Gastroesophageal sphincter (tissue), 4 donors: ENCODE results near the gene LMCD1. TPM values are rescaled to one million over a fixed set of nuclear protein-coding genes. Genes with fewer than 3 reads are reported as not detected.

Experiments
- ATAC-seq: fragments of 150-250 bp; one replicate; pipeline ENCODE4 v1.9.1; 2016; ENCODE audit warnings: mild to moderate bottlenecking, moderate library complexity
- H3K27ac ChIP-seq, 4 donors: fragments of 200-600 bp; sonication (generic) in 3 of 4; 1 replicate in 3 of 4; 2 replicates in 1 of 4; pipeline ENCODE4 v1.5.1; 2016 to 2019
- H3K27me3 ChIP-seq: fragments of 200-600 bp; sonication (generic); one replicate; pipeline ENCODE4 v1.5.1; 2019
- H3K36me3 ChIP-seq, 2 donors: fragments of 200-600 bp; sonication (generic); one replicate each; pipeline ENCODE4 v1.5.1; 2019; ENCODE audit warnings: control low read depth in 1 of 2
- H3K4me1 ChIP-seq, 3 donors: fragments of 200-600 bp; sonication (generic); 1 replicate in 2 of 3; 2 replicates in 1 of 3; pipeline ENCODE4 v1.5.1; 2016 to 2019; ENCODE audit warnings: control low read depth in 2 of 3
- H3K4me3 ChIP-seq, 2 donors: fragments of 200-600 bp; sonication (generic); one replicate each; pipeline ENCODE4 v1.5.1; 2019; ENCODE audit warnings: mild to moderate bottlenecking in 1 of 2, moderate library complexity in 1 of 2
- H3K9me3 ChIP-seq, 3 donors: fragments of 200-600 bp; sonication (generic); one replicate each; pipeline ENCODE4 v1.5.1; 2017 to 2019; ENCODE audit warnings: control low read depth in 2 of 3
- EP300 ChIP-seq: sonication (generic); formaldehyde crosslinking; IDR thresholded peaks from one replicate; pipeline ENCODE4 v1.6.1; 2017; ENCODE audit warnings: antibody characterized with exemption, mild to moderate bottlenecking
- POLR2A ChIP-seq, 2 donors: fragments of 450-650 bp; IDR thresholded peaks; one replicate each; pipeline ENCODE4 v1.6.1; 2017; ENCODE audit warnings: antibody characterized with exemption in 2 of 2, mild to moderate bottlenecking in 2 of 2, moderate library complexity in 1 of 2
- POLR2AphosphoS5 ChIP-seq: sonication (generic); formaldehyde crosslinking; IDR thresholded peaks from one replicate; pipeline ENCODE4 v1.6.1; 2017; ENCODE audit warnings: antibody characterized with exemption
- WGBS, 2 donors: methylation state at CpG; one replicate each; pipeline ENCODE4 v1.1.5; 2018; ENCODE audit warnings: low coverage in 1 of 2; 5-methylcytosine and 5-hydroxymethylcytosine counted together
- total RNA-seq, 4 donors: library from RNA; depleted of rRNA; stranded (reverse); fragments of >200 nt; gene quantifications; one replicate each; pipeline ENCODE4 v1.1.0, GENCODE V29; 2016
- TF ChIP-seq, protein P1 (sequence below), 4 experiments: fragments of 200-600 bp in 2 of 4; fragments of 450-650 bp in 2 of 4; sonication (generic) in 1 of 4; IDR thresholded peaks; one replicate each; pipeline ENCODE4 v1.5.1; 2017 to 2019; ENCODE audit warnings: antibody characterized with exemption in 4 of 4, mild to moderate bottlenecking in 2 of 4, moderate library complexity in 2 of 4

The LMCD1 gene
- total RNA-seq, 4 donors from 2014 or later: 17.6 to 318 (median 136) TPM

DNA sequence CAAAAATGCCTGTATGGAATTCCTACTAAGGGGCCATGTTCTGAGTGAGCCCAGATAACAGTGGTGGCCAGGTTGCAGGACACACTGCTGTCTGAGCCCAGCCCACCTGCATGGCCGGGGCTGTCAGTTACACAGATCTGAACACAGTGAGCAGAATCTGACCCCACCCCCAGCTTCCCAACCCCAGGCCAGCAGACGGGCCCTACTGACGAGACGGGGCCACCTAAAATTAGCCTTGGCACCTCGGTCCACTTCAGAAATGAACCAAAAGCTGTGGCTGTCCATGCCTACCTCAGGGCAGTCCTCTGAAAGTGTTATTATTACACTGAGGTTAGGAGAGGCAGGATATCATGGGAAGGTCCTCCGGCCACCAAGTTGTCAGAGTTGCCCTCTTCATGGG is 51.8 kb downstream of the LMCD1 start:
- TF ChIP-seq, protein P1, sequence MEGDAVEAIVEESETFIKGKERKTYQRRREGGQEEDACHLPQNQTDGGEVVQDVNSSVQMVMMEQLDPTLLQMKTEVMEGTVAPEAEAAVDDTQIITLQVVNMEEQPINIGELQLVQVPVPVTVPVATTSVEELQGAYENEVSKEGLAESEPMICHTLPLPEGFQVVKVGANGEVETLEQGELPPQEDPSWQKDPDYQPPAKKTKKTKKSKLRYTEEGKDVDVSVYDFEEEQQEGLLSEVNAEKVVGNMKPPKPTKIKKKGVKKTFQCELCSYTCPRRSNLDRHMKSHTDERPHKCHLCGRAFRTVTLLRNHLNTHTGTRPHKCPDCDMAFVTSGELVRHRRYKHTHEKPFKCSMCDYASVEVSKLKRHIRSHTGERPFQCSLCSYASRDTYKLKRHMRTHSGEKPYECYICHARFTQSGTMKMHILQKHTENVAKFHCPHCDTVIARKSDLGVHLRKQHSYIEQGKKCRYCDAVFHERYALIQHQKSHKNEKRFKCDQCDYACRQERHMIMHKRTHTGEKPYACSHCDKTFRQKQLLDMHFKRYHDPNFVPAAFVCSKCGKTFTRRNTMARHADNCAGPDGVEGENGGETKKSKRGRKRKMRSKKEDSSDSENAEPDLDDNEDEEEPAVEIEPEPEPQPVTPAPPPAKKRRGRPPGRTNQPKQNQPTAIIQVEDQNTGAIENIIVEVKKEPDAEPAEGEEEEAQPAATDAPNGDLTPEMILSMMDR (IDR thresholded peaks at IDR 0.05): no peak
- no peak for TF ChIP-seq EP300
- no peak for TF ChIP-seq POLR2AphosphoS5
- TF ChIP-seq POLR2A (IDR thresholded peaks at IDR 0.05): no peak
- no peak overlapping the region for H3K4me3 ChIP-seq
- H3K27ac ChIP-seq: no peak overlapping the region
- H3K27me3 ChIP-seq: no peaks in the 10 kb centered on the region
- H3K36me3 ChIP-seq: peaks cover 0 to 40% of the 10 kb centered on the region in 2 donors
- WGBS, 2 donors: 100% methylated on average over 1 of the region's 6 CpGs; no CpG with 5 or more reads in 1 of the 2 donors
- no peak for ATAC-seq
- H3K9me3 ChIP-seq: no peaks in the 10 kb centered on the region
- peaks cover 0 to 26% (median 3%) of the 10 kb centered on the region in 3 donors for H3K4me1 ChIP-seq

DNA sequence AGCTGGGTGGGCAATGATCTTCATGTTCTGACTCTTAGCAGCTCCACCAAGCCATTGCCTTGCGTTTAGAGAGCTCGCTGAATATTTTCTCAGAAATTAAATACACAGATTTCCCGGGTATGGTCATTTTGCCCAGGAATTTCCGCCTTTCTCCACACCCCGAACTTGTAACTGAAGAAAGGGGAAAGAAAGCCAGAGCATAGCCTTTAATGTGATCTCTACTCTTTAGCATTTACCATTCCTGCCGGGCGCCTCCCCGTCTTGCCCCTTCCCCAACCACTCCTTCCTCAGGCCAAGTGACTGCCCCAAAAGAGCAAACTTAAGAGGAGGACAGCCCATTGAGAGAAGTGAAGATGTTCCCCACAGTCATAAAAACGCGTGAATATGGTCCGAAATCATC is 53.1 kb downstream of the LMCD1 start:
- Histone ChIP-seq H3K4me1 (peaks cover 0 to 26% (median 3%) of the 10 kb centered on the region in 3 donors), H3K27me3 (no peaks in the 10 kb centered on the region), H3K36me3 (peaks cover 0 to 27% of the 10 kb centered on the region in 2 donors), H3K9me3 (no peaks in the 10 kb centered on the region), H3K4me3 (no peak overlapping the region), H3K27ac (peak overlapping the region in 2 of 4 donors; percentile 21 to 38)
- no peak for ATAC-seq
- WGBS, 2 donors: 77 to 81% methylated on average over 6 to 10 of the region's 11 CpGs
- TF ChIP-seq EP300: no peak
- TF ChIP-seq, protein P1 (IDR thresholded peaks at IDR 0.05): no peak

DNA sequence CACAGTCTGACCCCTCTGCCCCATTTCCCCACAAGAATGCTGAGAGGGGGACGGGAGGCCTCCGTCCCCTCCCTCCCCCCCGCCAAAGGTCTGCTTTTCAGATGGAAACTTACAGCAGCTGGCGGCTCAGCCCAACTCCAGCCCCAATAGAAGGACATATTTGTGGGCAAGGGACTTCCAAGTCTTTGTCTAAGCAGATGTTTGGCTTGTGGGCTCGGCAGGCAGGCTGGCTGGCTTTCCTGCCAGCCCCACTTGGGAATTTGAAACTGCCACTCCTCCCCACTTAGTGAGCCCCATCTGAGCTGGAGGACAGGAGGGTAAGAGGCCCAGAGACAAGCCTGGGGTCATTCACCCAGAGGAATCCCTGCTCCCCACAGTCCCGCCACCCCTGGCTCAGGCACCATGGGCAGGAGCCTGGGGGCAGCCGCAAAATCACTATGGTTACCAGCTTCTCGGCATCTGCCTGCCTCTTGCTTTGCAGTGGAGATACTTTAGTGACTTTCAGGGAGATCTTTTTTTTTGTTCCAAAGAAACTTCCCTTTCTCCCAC is 53.6 kb downstream of the LMCD1 start:
- H3K4me1 ChIP-seq: peaks cover 0 to 26% (median 3%) of the 10 kb centered on the region in 3 donors
- peaks cover 0 to 22% of the 10 kb centered on the region in 2 donors for H3K36me3 ChIP-seq
- no peaks in the 10 kb centered on the region for H3K27me3 ChIP-seq
- TF ChIP-seq, protein P1 (IDR thresholded peaks at IDR 0.05): no peak
- TF ChIP-seq POLR2A (IDR thresholded peaks at IDR 0.05) (no peak), EP300 (no peak), POLR2AphosphoS5 (no peak)
- 58 to 90% methylated on average over 2 to 3 of the region's 8 CpGs for WGBS, 2 donors
- no peak overlapping the region for H3K4me3 ChIP-seq
- ATAC-seq: no peak
- peak overlapping the region in 2 of 4 donors; percentile 21 to 38 for H3K27ac ChIP-seq
- no peaks in the 10 kb centered on the region for H3K9me3 ChIP-seq

DNA sequence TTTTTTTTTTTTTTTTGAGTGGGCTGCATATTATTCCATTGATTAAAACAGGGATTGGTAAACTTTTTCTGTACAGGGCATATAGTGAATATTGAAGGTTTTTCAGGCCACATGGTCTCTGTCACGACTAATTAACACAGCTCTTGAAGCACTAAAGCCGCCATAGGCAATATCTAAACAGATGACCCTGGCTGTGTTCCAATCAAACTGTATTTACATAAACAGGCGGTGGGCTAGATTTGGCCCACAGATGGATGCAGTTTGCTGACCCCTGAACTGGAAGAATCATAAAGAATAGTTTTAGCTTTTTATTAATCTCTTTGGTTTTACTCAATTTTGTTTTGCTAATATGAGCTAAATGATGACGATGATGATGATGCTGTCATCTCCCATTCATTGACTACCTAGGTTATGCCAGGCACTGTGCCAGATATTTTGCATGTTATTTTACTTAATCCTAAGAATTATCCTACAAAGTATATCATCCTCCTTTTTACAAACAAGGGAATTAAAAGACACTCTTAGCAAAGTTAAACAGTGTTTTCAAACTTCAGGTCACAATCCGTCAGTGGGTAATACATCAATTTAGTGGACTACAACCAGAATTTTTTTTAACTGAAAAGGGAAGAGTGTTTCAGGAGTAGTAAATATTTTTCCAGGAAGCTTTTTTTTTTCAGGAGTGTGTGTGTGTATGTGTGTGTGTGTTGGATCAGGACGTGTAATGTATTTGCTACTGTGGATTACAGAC is 54.3 kb downstream of the LMCD1 start:
- H3K36me3 ChIP-seq: peaks cover 0 to 16% of the 10 kb centered on the region in 2 donors
- no peaks in the 10 kb centered on the region for H3K9me3 ChIP-seq
- no peak overlapping the region for H3K27ac ChIP-seq
- TF ChIP-seq, protein P1 (IDR thresholded peaks at IDR 0.05): no peak
- TF ChIP-seq POLR2A (IDR thresholded peaks at IDR 0.05) (no peak), POLR2AphosphoS5 (no peak), EP300 (no peak)
- 69 to 70% methylated on average over 6 of the region's 6 CpGs for WGBS, 2 donors
- no peak overlapping the region for H3K4me3 ChIP-seq
- ATAC-seq: no peak
- no peaks in the 10 kb centered on the region for H3K27me3 ChIP-seq
- H3K4me1 ChIP-seq: peaks cover 0 to 26% (median 3%) of the 10 kb centered on the region in 3 donors

DNA sequence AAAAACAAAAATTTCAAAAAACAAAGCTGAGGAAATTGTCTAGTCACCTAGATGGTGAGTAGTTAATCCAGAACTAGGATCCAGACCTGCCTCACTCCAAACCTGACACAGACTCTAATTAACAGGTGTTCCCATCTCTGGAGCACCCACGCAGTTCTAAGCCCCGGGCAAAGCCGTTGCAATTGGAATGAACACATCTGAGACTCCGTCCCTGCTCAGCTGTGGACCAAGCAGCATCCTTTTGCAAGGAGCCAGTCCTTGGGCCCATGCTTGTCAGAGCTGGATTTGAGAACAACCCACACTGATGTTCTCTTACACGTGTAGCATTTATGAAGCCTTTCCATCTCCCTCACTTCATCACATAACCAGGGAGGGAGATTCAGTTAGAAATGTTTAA is 54.8 kb downstream of the LMCD1 start:
- Histone ChIP-seq H3K27ac (peak overlapping the region in 1 of 4 donors; percentile 14), H3K36me3 (peaks cover 0 to 16% of the 10 kb centered on the region in 2 donors), H3K27me3 (no peaks in the 10 kb centered on the region), H3K4me3 (no peak overlapping the region), H3K9me3 (no peaks in the 10 kb centered on the region), H3K4me1 (peaks cover 0 to 26% (median 3%) of the 10 kb centered on the region in 3 donors)
- TF ChIP-seq, protein P1 (IDR thresholded peaks at IDR 0.05): no peak
- TF ChIP-seq EP300 (no peak), POLR2A (IDR thresholded peaks at IDR 0.05) (no peak), POLR2AphosphoS5 (no peak)
- ATAC-seq: no peak
- 76 to 100% methylated on average over 1 to 5 of the region's 5 CpGs for WGBS, 2 donors
